Activated naive CD4-positive, alpha-beta T cell treated with anti-CD3 and anti-CD28 coated beads, Interleukin-2, amount 50 U/mL, for 72 hours (primary cell): Measurements from ENCODE around the gene TNPO3. TPM values are rescaled to one million over a fixed set of nuclear protein-coding genes. Genes with fewer than 3 reads are reported as not detected.
A peak's percentile ranks its signal among the peaks of the same experiment; 100 is the strongest.
"Not testable (repeated sequence)": the region's sequence is repeated elsewhere in the genome, so short reads cannot be mapped to it uniquely, and the experiment has no call there.

ENCODE experiments used
- ATAC-seq, 2 donors: fragments of 150-1000 bp; cut with Tn5 transposase; 2 replicates each; pipeline ENCODE4 v1.10.0; 2021; ENCODE audit warnings: mild to moderate bottlenecking in 2 of 2, moderate library complexity in 2 of 2
- DNase-seq, 2 donors: peaks; one replicate each; pipeline ENCODE4 v3.0.0; 2021 to 2022; ENCODE audit warnings: low spot score in 2 of 2
- H3K27ac Mint-ChIP-seq, 2 donors: one replicate each; pipeline ENCODE4 v1.8.0; 2022; ENCODE audit warnings: mild to moderate bottlenecking in 2 of 2, mixed read lengths in 2 of 2
- H3K36me3 Mint-ChIP-seq, 2 donors: one replicate each; pipeline ENCODE4 v1.8.0; 2022; ENCODE audit warnings: mixed read lengths in 2 of 2
- H3K9me3 Mint-ChIP-seq, 2 donors: one replicate each; pipeline ENCODE4 v1.8.0; 2022; ENCODE audit warnings: mixed read lengths in 2 of 2
- total RNA-seq, 2 donors: library from RNA; stranded (reverse); gene quantifications; one replicate each; pipeline ENCODE4 v1.2.3, GENCODE V29; 2022

The TNPO3 gene
- total RNA-seq, 2 donors from 2014 or later, result 60.4 to 67.3 TPM

GRCh38 chr7:128915271-128915819 lies 139.6 kb downstream of the TNPO3 start:
- Mint-ChIP-seq H3K27ac (no peak overlapping the region), H3K36me3 (no peaks in the 10 kb centered on the region), H3K9me3 (no peaks in the 10 kb centered on the region)
- DNase-seq (peak in 1 of 2 donors; percentile 50), ATAC-seq (no peak)

DNA sequence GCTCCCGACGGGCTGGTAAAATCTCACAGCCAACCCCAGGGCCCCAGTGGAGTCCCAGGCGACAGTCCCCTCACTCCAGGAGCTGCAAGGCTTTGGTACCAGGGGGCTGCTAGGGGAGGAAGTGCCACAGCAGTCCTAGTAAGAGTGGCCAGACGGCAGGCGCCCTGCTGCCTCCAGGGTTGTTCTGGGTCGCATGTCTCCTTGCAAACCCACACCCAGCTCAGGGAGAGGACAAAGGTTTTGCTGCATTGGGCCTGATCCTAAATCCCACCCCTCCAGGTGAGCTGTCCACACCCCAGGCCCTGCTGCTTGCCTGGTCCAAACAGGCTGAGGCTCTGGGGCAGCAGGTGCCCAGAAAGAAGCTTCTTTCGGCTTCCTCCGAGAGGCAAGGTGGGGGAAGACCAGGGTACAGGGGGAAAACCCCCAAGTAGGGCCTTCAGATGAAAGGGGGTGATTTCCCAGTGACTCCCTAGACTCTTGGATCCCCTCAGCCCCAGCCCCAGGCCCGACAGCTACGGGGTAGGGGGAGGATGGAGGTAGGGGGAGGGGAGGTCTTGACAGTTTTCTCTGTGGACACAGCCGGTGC lies 140.3 kb downstream of the TNPO3 start:
- Mint-ChIP-seq H3K9me3 (no peaks in the 10 kb centered on the region), H3K36me3 (no peaks in the 10 kb centered on the region), H3K27ac (no peak overlapping the region)
- DNase-seq (peak in 1 of 2 donors; percentile 52), ATAC-seq (peak; percentile 24 to 83)

DNA sequence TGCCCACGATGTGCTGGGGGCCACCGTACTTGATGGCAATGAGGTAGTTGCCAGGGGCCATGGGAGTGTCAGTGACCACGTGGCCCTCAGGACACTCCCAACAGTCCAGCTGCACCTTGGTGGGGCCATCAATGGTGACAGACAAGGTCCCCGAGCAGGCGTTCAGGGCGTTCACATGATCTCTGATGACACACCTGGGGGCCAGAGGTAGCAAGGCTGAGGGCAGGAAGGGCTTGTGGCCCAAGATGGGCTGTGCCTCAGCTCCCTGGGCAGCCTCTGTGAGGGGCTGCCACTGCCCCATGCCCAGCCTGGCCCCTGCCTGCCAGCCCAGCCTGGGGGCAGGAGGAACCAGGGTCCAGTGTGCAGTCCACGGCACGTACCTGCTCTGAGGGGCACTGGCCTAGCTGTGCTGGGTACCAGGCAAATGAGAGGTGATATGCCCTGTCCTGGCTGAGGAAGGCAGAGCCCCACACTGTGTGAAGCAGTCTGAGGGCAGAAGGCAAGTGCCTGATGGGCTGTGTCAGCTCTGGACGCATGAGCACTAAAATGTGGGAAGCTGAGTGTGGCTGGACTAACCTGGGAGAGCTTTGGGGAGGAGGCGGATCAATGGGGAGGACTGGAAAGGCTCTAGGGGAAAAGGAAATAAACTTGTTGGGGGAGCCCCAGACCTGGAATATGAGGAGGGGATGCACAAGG lies 140.9 kb downstream of the TNPO3 start:
- H3K9me3 Mint-ChIP-seq, result no peaks in the 10 kb centered on the region
- no peaks in the 10 kb centered on the region for H3K36me3 Mint-ChIP-seq
- no peak overlapping the region for H3K27ac Mint-ChIP-seq
- DNase-seq, result no peak
- ATAC-seq, result no peak

GRCh38 chr7:128912709-128913495 lies 142.0 kb downstream of the TNPO3 start:
- ATAC-seq, H3K27ac Mint-ChIP-seq, H3K9me3 Mint-ChIP-seq, H3K36me3 Mint-ChIP-seq, DNase-seq: not testable (repeated sequence)

GRCh38 chr7:128912281-128912680 lies 142.6 kb downstream of the TNPO3 start:
- Mint-ChIP-seq H3K9me3 (no peaks in the 10 kb centered on the region), H3K36me3 (no peaks in the 10 kb centered on the region), H3K27ac (no peak overlapping the region)
- DNase-seq, result no peak
- ATAC-seq, result no peak

DNA sequence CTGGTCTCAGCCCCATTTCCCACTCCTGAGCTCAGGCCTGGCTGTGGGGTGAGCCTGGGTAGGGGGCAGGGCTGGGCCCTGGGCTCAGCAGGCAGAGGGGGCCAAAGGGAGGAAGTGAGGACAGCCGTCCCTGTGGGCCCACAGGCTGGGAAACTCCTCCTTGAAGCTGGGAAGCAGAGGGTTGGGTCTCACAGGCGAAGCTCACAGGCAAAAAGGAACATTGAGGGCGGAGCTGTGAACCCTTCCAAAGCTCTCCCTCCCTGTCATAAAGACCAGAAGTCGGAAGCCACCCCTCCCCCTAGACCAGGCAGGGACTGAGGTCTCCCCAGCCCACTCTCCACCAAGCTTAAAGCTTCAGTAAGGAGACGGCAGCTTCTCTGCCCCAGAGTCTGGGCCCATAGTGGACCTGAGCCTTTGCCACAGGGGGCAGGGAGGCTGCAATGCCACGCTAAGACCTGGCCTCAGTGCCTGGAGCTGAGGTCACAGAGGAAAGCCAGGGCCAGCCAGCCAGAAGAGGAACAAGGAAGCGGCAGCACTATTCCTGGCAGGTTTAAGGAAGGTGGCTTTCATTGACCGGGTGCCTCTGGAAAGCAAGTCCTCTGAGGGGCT lies 143.4 kb downstream of the TNPO3 start:
- no peak for ATAC-seq
- peak in 1 of 2 donors; percentile 44 for DNase-seq
- H3K36me3 Mint-ChIP-seq, result no peaks in the 10 kb centered on the region
- H3K9me3 Mint-ChIP-seq, result no peaks in the 10 kb centered on the region
- H3K27ac Mint-ChIP-seq, result no peak overlapping the region

DNA sequence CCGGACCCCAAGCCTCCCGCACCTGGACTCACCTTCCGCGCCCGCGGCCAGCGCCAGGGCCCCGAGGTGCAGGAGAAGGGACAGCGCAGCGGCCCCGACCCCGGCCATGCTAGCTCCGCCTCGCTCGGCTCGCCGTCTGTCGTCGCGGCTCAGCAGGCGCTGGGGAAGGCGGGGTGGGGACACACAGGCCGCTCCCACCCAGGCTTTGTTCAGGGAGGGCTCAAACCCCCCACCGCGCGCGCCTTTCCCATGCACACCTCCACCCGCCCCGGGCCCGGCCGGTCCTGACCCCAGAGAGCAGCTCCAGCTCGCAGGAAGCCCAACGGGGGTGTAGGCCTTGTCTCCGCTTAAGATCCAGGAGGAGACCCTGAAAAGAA lies 144.4 kb downstream of the TNPO3 start, which contains the start of gene KCP:
Gene KCP, minus strand, starts transcription at position 141 of the 377 bp plus-strand sequence. Its CDS starts 33 bp downstream, at position 108.
- Mint-ChIP-seq H3K36me3 (no peaks in the 10 kb centered on the region), H3K27ac (no peak within 1 kb of the TSS), H3K9me3 (no peaks in the 10 kb centered on the region)
- DNase-seq (no peak), ATAC-seq (no peak)

DNA sequence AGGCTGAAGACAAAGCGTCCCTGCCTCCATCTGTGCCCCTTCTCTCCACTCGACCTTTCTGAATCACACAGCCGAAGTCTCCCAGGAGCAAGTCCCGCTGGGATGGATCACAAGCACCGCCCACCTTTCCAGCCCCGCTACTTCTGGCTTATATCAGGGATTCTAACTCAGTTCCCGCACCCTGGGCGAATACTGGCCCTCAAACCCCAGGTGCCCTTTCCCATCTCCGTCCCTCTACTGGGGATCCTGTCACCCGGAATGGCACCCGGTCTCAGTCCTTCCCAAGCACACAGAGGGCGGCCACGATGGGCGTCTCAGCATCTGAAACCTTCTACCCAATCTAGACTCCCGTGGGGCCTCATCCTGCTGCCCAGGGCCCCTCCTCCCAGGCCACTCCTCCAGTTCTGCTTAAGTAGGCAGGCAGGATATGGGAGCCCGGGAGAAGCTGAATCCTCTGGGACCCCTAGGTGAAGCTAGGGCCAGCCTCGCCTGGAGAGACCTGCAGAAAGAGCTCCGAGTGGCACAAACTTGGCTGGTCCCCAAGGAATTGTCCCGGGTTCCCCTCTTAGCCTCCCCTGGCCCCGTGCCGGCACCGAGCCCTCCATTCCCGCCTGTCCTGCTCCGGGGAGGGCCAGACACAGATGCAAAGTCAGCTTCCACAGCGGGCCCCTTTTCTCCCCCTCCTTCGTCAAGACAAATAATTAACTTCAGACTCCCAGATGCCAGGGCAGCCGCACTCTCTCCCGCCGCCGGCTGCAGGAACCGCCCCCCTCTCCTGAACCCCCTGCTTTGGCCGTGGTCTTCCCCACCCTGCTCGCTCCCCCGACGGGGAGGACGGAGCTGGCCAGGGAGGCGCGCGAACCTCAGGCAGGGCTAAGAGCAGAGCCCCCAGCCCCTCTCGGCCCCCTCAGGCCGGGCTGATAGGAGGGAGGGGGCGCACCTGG lies 145.0 kb downstream of the TNPO3 start:
- Mint-ChIP-seq H3K27ac (no peak overlapping the region), H3K9me3 (no peaks in the 10 kb centered on the region), H3K36me3 (no peaks in the 10 kb centered on the region)
- DNase-seq (no peak), ATAC-seq (no peak)

DNA sequence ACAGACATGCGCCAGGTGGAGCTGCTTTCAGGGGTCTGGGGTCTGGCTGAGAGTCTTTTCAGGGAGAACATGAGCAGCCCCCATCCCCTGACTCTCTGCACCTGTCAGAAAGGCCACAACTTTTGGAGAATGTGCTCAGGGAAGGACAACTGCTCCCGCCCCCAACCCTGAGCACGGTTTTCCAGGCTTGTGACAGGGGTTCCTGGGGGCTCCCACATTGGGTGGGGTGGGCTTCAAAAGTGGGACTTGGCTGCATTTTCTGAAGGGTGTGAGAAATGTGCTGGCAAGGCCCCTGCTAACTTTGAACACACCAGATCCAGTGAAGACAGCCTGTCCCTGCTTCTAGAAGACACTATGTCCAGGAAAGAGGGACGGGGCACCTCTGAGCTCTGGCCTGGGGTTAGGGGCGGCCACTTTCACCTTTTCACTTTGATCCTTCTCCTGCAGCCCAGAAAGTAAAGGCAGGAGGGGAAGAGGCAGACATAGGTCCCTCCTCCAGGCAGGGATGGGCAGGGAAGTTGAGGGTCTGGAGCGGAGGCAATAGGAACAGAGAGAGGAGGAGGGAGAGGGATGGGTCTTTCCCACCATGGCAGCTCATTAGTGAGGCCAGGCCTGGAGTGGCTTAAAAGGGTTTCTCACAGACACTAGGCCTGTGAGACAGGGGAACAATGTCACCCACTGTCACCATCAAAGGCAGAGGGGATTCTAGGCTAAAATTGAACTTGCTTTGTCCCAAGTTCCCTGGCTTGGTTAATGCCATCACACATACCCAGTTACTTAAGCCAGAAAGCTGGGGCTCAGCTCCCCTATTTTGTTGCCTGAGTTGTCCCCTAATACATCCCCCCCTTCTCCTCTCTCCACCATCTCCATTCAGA lies 145.9 kb downstream of the TNPO3 start:
- no peak for ATAC-seq
- Mint-ChIP-seq H3K36me3 (no peaks in the 10 kb centered on the region), H3K27ac (no peak overlapping the region)

GRCh38 chr7:128906766-128907559 lies 147.9 kb downstream of the TNPO3 start:
- no peak for ATAC-seq
- DNase-seq, result no peak
- no peaks in the 10 kb centered on the region for H3K9me3 Mint-ChIP-seq
- no peaks in the 10 kb centered on the region for H3K36me3 Mint-ChIP-seq
- no peak overlapping the region for H3K27ac Mint-ChIP-seq

More for the DNA sequence above, 145.9 kb downstream of the TNPO3 start:
- DNase-seq, result no peak
- no peaks in the 10 kb centered on the region for H3K9me3 Mint-ChIP-seq

- ATAC-seq (no peak), DNase-seq (no peak)
- Mint-ChIP-seq H3K27ac (no peak overlapping the region), H3K36me3 (no peaks in the 10 kb centered on the region), H3K9me3 (no peaks in the 10 kb centered on the region)
Observed at GRCh38 chr7:128906001-128906765, 148.7 kb downstream of the TNPO3 start.

DNA sequence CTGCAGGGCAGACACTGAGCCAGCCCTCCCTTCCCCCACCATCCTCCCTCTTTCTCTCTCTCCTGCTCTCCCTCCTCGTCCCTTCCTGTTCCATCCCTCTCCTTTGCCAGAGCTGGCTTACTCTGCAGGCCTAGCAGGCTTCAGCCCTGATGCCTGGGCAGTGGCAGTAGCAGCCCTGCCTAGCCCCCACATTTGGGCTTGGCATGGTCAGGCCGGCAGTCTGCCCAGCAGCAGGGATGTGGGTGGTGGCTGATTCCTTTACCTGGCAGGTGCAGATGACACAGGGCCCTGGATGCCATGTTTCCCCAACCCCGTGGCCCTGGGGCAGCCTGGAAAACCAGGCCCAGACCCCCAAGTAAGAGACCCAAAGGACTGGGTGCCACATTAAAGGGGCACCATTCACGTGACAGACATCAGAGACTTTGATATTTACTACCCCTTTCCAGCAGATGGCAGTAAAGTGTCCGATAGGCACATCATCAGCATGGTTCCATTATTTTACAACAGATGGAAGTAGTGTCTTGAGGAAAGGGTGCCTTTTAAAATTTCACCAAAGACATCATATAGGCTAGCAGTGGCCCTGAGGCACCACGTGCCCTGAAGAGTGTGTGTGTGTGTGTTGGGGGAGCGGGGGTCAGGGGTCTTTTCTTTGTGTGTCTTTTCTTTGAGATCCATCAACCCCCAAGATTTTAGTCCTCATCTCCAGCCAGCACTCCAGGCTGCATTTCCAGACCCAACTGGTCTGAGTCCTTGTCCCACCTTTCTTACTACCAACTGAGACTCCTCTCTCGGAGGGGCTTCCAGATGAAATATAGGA lies 150.3 kb downstream of the TNPO3 start:
- peaks cover 0 to 6% of the 10 kb centered on the region in 2 donors for H3K9me3 Mint-ChIP-seq
- no peak overlapping the region for H3K27ac Mint-ChIP-seq
- H3K36me3 Mint-ChIP-seq, result no peaks in the 10 kb centered on the region
- ATAC-seq (peak; percentile 86 to 87), DNase-seq (peak in 1 of 2 donors; percentile 38)
